ENCODE measurements around the gene MGST3. TPM values are rescaled to one million over a fixed set of nuclear protein-coding genes. Genes with fewer than 3 reads are reported as not detected.
A peak's percentile ranks its signal among the peaks of the same experiment; 100 is the strongest.

The MGST3 gene
- total and polyA plus RNA-seq, 2 of the 13 experiments (the other 11 are each of a cell fraction or from before 2014, with no cell fraction given): 59.7 to 61.2 TPM

DNA sequence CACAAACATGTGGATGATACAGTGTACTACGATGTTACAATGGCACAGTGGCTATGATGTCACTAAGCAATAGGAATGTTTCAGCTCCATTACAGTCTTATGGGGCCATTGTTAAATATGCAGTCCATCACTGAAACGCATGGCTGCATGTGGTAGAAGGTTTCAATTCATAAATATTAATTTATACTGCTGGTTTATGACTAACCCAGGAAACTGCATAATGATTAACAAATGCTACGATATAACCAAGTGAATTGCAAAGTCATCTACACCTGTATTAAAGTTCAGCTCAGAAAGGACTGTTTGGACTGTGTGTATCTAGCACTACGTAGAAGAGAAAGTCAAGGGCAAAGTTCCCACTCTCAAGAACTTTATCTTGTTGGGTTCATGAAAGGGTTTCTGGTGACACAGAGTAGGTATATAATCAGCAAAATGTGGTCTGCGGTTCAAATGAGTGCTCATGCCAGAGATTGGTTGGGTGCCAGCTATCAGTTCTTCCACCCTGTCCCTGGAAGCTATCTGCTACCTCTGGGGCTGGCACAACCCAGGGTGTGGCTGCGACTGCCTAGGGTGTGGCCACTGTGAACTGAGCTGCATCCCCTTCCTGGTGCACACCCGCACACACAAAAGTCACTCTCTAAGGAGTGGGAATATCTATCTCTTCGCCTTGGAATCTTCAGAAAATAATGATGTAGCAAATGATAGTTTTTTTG lies 14.8 kb downstream of the MGST3 start (continued):
- TF ChIP-seq, protein P1, sequence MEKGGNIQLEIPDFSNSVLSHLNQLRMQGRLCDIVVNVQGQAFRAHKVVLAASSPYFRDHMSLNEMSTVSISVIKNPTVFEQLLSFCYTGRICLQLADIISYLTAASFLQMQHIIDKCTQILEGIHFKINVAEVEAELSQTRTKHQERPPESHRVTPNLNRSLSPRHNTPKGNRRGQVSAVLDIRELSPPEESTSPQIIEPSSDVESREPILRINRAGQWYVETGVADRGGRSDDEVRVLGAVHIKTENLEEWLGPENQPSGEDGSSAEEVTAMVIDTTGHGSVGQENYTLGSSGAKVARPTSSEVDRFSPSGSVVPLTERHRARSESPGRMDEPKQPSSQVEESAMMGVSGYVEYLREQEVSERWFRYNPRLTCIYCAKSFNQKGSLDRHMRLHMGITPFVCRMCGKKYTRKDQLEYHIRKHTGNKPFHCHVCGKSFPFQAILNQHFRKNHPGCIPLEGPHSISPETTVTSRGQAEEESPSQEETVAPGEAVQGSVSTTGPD (CRISPR knock-in tag; IDR thresholded peaks at IDR 0.05): no peak
- TF ChIP-seq ZBTB21 (CRISPR knock-in tag; IDR thresholded peaks at IDR 0.05) (0 out of 2 replicates have a peak, but pooled peaks have one; percentile 15), HNF4G (IDR thresholded peaks at IDR 0.05; ENCODE audit: borderline replicate concordance, low read depth, low read length) (0 out of 2 replicates have a peak, but pooled peaks have one; percentile 26), HNF4G (CRISPR knock-in tag; IDR thresholded peaks at IDR 0.05; ENCODE audit: borderline replicate concordance, low read depth) (no peak), ZNF383 (CRISPR knock-in tag; IDR thresholded peaks at IDR 0.05; ENCODE audit: borderline replicate concordance) (no peak), GLI4 (CRISPR knock-in tag; IDR thresholded peaks at IDR 0.05; ENCODE audit: borderline replicate concordance) (no peak)
- TF ChIP-seq, protein P2, sequence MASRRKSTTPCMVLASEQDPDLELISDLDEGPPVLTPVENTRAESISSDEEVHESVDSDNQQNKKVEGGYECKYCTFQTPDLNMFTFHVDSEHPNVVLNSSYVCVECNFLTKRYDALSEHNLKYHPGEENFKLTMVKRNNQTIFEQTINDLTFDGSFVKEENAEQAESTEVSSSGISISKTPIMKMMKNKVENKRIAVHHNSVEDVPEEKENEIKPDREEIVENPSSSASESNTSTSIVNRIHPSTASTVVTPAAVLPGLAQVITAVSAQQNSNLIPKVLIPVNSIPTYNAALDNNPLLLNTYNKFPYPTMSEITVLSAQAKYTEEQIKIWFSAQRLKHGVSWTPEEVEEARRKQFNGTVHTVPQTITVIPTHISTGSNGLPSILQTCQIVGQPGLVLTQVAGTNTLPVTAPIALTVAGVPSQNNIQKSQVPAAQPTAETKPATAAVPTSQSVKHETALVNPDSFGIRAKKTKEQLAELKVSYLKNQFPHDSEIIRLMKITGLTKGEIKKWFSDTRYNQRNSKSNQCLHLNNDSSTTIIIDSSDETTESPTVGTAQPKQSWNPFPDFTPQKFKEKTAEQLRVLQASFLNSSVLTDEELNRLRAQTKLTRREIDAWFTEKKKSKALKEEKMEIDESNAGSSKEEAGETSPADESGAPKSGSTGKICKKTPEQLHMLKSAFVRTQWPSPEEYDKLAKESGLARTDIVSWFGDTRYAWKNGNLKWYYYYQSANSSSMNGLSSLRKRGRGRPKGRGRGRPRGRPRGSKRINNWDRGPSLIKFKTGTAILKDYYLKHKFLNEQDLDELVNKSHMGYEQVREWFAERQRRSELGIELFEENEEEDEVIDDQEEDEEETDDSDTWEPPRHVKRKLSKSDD (CRISPR knock-in tag; IDR thresholded peaks at IDR 0.05; ENCODE audit: low read depth): no peak
- TF ChIP-seq, protein P3, sequence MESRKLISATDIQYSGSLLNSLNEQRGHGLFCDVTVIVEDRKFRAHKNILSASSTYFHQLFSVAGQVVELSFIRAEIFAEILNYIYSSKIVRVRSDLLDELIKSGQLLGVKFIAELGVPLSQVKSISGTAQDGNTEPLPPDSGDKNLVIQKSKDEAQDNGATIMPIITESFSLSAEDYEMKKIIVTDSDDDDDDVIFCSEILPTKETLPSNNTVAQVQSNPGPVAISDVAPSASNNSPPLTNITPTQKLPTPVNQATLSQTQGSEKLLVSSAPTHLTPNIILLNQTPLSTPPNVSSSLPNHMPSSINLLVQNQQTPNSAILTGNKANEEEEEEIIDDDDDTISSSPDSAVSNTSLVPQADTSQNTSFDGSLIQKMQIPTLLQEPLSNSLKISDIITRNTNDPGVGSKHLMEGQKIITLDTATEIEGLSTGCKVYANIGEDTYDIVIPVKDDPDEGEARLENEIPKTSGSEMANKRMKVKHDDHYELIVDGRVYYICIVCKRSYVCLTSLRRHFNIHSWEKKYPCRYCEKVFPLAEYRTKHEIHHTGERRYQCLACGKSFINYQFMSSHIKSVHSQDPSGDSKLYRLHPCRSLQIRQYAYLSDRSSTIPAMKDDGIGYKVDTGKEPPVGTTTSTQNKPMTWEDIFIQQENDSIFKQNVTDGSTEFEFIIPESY (CRISPR knock-in tag; IDR thresholded peaks at IDR 0.05): no peak
